ENCODE measurements around the gene INHBC.
"Not testable (repeated sequence)": the region's sequence is repeated elsewhere in the genome, so short reads cannot be mapped to it uniquely, and the experiment has no call there.

The INHBC gene, protein sequence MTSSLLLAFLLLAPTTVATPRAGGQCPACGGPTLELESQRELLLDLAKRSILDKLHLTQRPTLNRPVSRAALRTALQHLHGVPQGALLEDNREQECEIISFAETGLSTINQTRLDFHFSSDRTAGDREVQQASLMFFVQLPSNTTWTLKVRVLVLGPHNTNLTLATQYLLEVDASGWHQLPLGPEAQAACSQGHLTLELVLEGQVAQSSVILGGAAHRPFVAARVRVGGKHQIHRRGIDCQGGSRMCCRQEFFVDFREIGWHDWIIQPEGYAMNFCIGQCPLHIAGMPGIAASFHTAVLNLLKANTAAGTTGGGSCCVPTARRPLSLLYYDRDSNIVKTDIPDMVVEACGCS

DNA sequence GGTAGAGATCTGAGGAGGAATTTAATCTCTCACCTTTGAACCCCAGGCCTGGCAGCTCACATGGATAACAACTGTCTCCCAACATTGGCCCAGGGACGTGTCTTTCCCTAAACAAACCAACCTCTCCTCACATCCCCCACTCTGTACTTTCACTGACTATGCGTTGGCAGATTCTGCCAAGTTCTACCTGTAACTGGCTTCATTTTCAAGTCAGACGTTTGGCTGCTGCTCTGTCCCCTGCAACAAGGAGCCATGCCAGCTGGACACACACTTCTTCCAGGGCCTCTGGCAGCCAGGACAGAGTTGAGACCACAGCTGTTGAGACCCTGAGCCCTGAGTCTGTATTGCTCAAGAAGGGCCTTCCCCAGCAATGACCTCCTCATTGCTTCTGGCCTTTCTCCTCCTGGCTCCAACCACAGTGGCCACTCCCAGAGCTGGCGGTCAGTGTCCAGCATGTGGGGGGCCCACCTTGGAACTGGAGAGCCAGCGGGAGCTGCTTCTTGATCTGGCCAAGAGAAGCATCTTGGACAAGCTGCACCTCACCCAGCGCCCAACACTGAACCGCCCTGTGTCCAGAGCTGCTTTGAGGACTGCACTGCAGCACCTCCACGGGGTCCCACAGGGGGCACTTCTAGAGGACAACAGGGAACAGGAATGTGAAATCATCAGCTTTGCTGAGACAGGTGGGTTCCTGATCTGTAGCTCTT lies at the start of gene INHBC:
Gene INHBC, plus strand, starts transcription at position 268 of the 707 bp plus-strand sequence. Its CDS starts 103 bp downstream, at position 371.
- no peak for DNase-seq

GRCh38 chr12:57385586-57385985 lies 49.0 kb upstream of the INHBC start:
- no peak for DNase-seq

GRCh38 chr12:57386187-57386720 lies 48.3 kb upstream of the INHBC start:
- DNase-seq = no peak

GRCh38 chr12:57388425-57388824 lies 46.2 kb upstream of the INHBC start:
- DNase-seq = no peak

DNA sequence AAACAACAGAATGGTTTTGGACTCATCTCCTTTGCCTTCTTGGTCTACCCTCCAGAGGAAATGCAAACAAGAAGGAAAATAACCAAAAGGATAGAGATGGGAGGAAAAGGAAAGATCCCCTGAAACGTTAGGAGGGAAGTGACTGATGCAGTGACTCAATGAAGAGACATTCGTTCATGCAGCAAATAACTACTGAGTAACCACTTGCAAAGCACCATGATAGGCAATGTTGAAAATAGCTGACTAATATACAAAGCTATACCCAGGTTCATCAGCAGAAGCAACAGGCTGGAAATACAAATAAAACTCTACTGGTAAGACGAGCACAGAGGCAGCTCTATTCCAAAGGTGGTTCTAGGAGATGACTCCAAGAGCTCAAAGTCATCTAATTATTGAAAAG lies 45.6 kb upstream of the INHBC start:
- no peak for DNase-seq

DNA sequence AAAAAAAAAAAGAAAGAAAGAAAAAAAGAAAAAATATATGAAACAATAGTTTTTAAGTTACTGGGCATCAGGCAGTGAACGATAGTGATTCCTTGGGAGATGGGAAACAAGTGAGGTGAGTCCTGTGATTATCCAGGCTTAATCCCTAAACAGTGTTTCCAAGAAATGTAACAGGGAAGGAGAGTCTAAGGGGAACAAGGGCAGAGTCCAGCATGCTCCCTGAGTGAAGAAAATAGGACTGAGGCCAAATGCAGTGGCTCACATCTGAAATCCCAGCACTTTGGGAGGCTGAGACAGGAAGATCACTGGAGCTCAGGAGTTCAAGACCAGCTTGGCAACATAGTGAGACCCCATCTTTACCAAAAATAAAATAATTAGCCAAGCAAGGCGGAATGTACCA lies 44.4 kb upstream of the INHBC start:
- no peak for DNase-seq

DNA sequence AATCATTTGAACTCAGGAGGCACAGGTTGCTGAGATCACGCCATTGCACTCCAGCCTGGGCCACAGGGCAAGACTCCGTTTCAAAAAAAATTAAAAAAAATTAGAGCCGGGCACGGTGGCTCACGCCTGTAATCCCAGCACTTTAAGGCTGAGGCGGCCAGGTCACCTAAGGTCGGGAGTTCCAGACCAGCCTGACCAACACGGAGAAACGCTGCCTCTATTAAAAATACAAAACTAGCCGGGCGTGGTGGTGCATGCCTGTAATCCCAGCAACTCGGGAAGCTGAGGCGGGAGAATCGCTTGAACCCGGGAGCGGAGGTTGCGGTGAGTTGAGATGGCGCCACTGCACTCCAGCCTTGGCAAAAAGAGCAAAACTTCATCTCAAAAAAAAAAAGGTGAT lies 39.5 kb upstream of the INHBC start:
- no peak for DNase-seq

DNA sequence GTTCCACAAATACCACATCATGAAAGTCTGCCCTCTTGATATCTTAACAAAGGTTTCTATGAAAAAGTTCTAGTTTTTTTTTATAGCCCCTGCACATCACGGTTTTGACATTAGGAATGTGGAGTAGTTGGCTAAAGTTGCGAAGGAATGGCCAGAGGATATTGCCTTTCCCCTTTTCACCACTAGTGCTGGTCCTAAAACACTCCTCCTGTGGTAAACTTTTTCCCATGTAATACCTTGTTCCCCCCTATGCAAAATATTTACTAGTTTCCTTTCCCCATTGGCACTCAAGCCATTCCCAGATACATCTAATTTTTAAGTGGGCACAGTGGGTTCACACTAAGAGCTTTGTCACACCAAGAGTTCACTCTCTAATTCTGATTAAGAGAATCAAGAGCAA lies 37.1 kb upstream of the INHBC start:
- DNase-seq = no peak

DNA sequence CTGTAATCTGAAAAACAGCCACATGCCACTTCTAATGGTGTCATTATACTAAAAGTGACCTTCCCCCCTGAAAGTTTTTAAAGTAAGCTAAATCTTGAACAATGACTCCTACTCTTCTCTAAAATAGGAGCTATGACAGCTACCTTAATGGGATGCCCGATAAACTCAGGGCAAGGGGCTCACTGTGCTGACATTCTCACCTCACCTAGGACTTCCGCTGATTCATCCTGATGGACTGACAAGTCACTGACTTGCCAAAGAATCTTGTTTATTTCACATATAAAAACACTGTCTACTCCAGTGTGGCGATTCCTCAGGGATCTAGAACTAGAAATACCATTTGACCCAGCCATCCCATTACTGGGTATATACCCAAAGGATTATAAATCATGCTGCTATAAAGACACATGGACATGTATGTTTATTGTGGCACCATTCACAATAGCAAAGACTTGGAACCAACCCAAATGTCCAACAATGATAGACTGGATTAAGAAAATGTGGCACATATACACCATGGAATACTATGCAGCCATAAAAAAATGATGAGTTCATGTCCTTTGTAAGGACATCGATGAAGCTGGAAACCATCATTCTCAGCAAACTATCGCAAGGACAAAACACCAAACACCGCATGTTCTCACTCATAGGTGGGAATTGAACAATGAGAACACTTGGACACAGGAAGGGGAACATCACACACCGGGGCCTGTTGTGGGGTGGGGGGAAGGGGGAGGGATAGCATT lies 34.7 kb upstream of the INHBC start:
- not testable (repeated sequence) for DNase-seq

DNA sequence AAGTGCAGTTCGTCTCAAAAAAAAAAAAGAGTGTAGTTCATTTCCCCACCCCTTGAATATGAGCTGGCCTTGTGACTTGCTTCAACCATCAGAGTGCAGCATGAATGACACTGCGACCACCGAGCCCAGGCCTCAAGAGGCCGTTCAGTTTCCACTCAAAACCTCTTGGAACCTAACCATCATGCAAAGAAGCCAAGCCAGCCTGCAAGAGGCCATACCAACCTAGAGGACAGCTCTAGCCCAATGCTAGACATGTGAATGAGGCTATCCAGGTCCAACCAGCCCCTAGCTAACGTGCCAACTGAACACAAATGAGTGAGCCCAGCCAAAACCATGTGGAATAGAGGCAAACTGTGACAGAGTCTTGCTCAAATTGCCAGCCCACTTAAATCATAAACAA lies 33.4 kb upstream of the INHBC start:
- no peak for DNase-seq

- DNase-seq = not testable (repeated sequence)
Measured at GRCh38 chr12:57402156-57402555, 32.4 kb upstream of the INHBC start.

DNA sequence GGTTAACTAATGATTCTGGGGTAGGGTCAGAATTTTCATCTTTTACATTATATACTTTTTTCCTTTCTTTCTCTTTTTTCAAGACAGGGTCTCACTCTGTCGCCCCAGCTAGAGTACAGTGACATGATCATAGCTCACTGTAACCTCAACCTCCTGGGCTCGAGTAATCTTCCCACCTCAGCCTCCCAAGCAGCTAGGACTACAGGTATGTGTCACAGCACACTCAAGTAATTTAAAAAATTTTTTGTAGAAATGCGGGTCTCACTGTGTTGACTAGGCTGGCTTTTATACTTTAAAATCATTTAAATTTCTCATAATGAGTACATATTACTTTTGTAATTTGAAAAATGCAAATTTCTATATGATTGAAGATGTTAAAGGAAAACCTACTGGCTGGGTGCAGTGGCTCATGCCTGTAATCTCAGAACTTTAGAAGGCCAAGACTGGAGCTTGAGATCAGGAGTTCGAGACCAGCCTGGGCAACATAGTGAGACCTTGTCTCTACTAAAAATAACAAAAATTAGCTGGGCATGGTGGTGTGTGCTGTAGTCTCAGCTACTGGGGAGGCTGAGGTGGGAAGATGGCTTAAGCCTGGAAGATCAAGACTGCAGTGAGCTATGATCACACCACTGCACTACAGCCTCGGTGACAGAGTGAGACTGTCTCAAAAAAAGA lies 29.5 kb upstream of the INHBC start:
- DNase-seq = no peak

- no peak for DNase-seq
Measured at GRCh38 chr12:57410534-57410933, 24.1 kb upstream of the INHBC start.

DNA sequence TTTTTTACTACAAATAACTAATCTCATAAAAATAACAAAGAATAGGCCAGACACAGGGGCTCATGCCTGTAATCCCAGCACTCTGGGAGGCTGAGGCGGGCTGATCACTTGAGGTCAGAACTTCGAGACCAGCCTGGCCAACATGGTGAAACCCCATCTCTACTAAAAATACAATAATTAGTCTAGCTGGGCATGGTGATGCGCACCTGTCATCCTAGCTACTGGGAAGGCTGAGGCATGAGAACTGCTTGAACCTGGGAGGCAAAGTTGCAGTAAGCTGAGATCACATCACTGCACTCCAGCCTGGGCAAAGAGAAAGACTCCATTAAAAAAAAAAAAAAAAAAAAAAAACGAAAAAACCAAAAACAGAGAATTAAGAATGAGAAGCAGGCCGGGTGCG lies 20.4 kb upstream of the INHBC start:
- not testable (repeated sequence) for DNase-seq

- DNase-seq = no peak
Measured at GRCh38 chr12:57415088-57415487, 19.5 kb upstream of the INHBC start.

DNA sequence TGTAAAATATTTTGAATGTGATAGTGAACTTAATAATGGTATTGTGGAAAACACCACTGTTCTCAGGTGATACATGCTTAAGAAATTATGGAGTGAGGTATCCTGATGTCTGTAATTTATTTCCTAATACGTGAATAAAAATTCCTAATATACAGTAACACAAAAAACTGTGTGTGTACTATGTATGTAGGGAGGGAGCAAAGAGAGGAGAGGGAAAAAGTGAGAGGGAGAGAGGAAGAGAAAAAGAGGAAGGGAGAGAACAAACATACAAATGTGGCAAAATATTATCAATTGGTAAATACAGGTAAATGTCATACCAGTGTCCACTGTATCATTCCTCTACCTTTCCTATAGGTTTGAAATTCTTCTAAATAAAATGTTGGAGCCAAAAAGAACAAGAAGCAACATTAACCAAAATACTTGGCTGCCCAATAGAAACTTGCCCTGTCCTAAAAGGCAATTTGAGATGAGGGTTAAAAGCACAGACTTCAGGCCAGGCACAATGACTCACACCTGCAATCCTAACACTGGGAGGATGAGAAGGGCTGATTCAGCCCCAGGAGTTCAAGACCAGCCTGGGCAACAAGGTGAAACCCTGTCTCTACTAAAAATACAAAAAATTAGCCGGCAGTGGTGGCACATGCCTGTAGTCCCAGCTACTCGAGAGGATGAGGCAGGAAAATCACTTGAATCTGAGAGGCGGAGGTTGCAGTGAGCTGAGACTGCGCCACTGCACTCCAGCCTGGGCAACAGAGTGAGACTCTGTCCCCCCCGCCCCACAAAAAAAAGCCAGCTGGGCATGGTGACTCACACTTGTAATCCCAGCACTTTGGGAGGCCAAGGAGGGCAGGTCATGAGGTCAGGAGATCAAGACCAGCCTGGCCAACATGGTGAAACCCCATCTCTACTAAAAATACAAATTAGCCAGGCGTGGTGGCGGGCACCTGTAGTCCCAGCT lies 18.3 kb upstream of the INHBC start:
- no peak for DNase-seq

- DNase-seq = no peak
Measured at GRCh38 chr12:57418255-57418654, 16.3 kb upstream of the INHBC start.

GRCh38 chr12:57419495-57419894 lies 15.1 kb upstream of the INHBC start:
- no peak for DNase-seq

DNA sequence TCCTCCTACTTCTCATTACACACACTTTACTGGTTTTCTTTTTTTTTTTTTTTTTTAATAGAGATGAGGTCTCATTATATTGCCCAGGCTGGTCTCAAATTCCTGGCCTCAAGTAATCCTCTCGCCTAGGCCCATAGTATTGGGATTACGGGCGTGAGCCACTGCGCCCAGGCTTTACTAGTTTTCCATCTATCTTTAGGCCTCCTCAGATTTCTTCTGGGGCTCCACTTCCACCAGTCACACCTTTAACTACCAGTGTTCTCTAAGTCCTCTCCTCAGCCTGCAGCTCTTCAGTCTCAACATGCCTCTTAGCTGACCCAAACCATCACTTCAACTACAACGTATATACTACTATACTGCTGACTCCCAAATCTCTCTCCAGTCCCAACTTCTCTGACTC lies 14.1 kb upstream of the INHBC start:
- no peak for DNase-seq

- not testable (repeated sequence) for DNase-seq
Measured at GRCh38 chr12:57426948-57427347, 7.6 kb upstream of the INHBC start.

- DNase-seq = no peak
Measured at GRCh38 chr12:57428965-57429364, 5.6 kb upstream of the INHBC start.
